GM12865 (cell line): ENCODE measurements around the gene LPP.

ENCODE experiments used
- DNase-seq: peaks from one replicate; pipeline ENCODE4 v3.0.0; 2010; ENCODE audit warnings: low read depth
- H3K4me3 ChIP-seq: 2 replicates; pipeline ENCODE4 v1.5.1; 2011; ENCODE audit warnings: mild to moderate bottlenecking, low read depth, low read length, control low read depth
- TF ChIP-seq, protein P1 (sequence below): IDR thresholded peaks from 2 replicates; pipeline ENCODE4 v1.5.1; 2011; ENCODE audit warnings: low read length, control low read depth, low read depth, inconsistent platforms; ENCODE audit not compliant: insufficient read depth; ENCODE audit errors: missing control alignments

LPP gene

DNA sequence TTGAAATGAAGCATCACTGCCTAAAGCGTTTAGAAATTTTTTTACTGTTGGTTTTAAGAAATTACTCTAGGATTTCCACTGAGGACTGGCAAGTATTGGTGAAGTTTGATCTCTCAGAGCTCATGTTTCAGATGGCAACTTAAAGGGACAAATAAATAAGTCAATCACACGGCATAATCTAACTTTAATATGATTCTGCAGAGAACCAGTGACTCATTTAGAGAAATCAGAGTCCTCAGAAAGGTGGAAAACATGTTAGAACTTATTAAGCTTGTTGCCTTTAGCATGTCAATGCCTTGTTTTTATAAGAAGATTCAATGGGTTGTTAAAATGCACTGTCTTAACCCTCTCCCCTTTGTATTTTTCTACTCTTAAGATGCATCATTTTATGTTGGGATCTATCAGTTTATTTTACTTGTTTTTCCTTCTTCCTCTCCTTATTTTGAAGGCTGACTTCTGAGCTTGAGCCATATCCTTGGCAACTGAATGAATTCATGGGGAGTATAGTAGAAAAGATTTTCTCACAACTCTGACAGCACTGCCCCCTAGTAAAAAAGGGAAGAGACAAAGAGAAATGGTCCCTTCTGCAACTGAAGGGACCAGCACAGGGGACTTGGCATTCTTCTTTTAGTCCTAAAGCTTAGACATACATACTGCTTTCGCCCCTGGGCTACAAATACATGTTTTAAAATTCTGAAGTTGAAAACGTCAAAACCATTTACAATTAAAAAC lies 431.2 kb downstream of the LPP start:
- no peak overlapping the region for H3K4me3 ChIP-seq
- TF ChIP-seq, protein P1, sequence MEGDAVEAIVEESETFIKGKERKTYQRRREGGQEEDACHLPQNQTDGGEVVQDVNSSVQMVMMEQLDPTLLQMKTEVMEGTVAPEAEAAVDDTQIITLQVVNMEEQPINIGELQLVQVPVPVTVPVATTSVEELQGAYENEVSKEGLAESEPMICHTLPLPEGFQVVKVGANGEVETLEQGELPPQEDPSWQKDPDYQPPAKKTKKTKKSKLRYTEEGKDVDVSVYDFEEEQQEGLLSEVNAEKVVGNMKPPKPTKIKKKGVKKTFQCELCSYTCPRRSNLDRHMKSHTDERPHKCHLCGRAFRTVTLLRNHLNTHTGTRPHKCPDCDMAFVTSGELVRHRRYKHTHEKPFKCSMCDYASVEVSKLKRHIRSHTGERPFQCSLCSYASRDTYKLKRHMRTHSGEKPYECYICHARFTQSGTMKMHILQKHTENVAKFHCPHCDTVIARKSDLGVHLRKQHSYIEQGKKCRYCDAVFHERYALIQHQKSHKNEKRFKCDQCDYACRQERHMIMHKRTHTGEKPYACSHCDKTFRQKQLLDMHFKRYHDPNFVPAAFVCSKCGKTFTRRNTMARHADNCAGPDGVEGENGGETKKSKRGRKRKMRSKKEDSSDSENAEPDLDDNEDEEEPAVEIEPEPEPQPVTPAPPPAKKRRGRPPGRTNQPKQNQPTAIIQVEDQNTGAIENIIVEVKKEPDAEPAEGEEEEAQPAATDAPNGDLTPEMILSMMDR = no peak
- DNase-seq = no peak

DNA sequence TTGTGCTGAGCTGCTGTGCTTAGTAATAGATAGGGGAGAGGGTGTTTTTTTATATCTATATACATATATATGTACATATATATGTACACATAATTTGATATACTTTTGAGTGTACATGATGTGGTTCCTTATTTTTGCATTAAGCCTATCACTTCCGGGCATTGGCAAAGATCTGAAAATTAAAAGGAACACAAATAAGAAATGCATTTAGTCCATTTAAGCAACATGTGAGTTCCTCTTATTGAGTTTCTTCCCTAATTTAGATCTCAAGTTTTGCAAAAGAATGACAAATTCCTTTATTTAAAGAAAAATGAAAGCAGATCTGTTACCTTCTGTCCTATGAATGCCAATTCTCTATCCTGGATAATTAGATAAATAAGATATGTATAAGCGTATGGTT lies 435.1 kb downstream of the LPP start:
- TF ChIP-seq, protein P1 = no peak
- no peak overlapping the region for H3K4me3 ChIP-seq
- no peak for DNase-seq

DNA sequence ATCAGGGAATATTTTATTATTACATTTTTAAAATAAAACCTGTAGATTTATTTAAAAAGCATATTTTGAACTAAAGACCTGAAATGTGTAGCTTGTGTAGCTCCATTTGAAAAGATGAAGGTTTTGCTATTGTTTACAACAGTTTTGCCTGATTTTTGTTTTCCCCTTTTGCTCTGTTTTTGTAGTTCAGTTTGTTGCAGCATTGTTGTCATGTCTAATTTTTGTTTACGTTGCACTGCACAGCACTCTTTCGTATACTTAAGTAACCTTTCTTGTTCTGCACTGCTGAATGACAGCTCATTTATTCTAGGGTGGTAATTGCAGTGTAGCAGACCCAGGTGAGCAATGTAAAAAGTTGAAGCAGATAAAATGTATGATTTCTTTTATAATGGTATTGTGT lies 435.8 kb downstream of the LPP start:
- H3K4me3 ChIP-seq = no peak overlapping the region
- TF ChIP-seq, protein P1 = no peak
- DNase-seq = no peak

DNA sequence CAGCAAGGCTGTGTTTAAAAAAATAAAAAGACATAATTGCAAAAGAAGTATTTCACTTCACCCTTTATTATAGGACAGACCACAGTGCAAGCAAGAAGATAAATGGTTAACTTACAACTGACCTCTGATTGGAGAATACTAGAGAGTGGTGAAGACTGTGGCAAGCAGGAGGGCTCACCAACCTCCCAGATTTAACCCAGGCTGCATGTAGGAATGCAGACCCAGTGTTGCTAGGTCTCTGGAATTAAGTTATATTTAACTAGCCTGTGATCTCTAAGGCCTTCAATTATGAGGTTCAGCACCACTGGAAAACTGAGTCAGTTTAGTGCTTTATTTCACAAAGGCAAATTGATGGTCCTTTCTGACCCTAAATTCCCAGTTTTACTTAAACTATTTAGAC lies 436.6 kb downstream of the LPP start:
- TF ChIP-seq, protein P1 = no peak
- DNase-seq = no peak
- H3K4me3 ChIP-seq = no peak overlapping the region

DNA sequence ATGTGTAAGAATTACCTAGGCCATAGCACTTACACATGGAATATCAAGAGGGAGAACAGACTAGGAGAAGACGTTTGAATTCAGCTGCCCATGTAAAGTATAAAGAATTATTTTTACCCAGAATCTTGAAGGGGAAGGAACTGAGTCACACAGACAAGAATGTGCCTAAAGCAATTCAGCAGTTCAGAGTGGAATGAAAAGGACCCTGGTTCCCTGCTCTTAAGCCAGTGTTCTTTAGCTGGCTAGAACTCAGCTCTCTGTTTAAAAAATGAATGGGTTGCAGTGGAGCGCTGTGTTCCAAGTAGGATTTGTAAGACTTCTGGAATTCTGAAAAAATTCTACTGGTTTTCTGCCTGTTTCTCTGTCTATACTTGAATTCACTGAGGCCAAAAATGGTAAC lies 440.2 kb downstream of the LPP start:
- no peak overlapping the region for H3K4me3 ChIP-seq
- DNase-seq = no peak
- TF ChIP-seq, protein P1 = no peak

DNA sequence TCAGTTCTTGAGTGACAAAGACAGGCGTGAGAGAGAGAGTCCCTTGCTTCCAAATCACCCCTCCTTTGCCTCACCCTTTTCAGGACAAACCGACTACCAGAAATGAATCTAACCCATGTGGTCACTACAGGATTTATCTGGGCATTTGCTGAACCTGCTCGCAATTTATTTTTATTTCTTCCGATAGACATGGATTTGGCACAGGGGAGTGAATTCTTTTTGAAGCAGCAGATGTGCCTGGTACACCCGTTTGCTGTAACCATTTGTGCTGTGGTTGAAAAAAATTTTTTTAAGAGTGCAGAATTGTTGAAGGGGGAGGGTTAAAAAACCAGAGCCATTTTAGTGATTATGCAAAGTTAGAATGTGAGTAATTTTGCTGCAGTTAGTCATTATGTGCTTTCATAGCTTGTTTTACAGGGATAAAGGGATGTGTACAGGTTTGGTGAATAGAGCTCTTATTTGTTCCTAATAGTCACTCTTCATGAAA lies 442.0 kb downstream of the LPP start:
- DNase-seq = no peak
- no peak overlapping the region for H3K4me3 ChIP-seq
- TF ChIP-seq, protein P1 = no peak

DNA sequence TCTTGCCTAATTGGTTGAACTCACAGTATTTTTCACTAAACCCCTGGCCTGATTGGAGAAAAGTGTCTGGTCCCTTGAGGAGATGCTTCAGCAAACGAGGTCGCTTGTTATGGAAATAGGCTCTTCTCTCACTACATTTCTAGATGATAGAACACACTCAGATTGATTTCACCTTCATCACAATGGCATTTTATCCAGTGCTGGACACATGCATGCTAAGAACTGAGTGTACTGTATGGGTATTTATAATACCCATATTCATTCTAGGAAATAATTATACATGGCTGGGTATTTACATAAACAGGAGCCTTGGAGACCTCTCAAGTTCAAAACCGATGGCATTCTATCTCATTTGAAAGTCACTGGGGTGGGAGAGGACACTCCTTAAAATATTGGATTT lies 444.9 kb downstream of the LPP start:
- no peak for DNase-seq
- TF ChIP-seq, protein P1 = no peak

More for the DNA sequence above, 444.9 kb downstream of the LPP start:
- no peak overlapping the region for H3K4me3 ChIP-seq
